Neural cell (in vitro differentiated cells): ENCODE data around the gene ADGRF3. TPM values are rescaled to one million over a fixed set of nuclear protein-coding genes. Genes with fewer than 3 reads are reported as not detected.

ENCODE experiments used
- H2AFZ ChIP-seq: fragments of 200-600, 300-800 bp; sonication (generic), shearing (Covaris generic); 2 replicates; pipeline ENCODE4 v1.6.0; 2014; ENCODE audit warnings: low read depth, mild to moderate bottlenecking, antibody characterized with exemption, low read length, moderate library complexity
- H3F3A ChIP-seq: fragments of 200-600 bp; shearing (Covaris generic); 2 replicates; pipeline ENCODE4 v1.6.1; 2016; ENCODE audit warnings: mild to moderate bottlenecking, moderate library complexity, mixed read lengths, antibody characterized with exemption, low read length; ENCODE audit not compliant: insufficient read depth, poor library complexity, severe bottlenecking
- H3K27ac ChIP-seq: fragments of 200-600, 300-800 bp; sonication (generic), shearing (Covaris generic); 2 replicates; pipeline ENCODE4 v1.5.1; 2014; ENCODE audit warnings: mild to moderate bottlenecking, low read length, moderate library complexity
- H3K27me3 ChIP-seq: fragments of 300-800, 200-600 bp; sonication (generic), shearing (Covaris generic); 2 replicates; pipeline ENCODE4 v1.6.0; 2014; ENCODE audit warnings: mild to moderate bottlenecking, low read depth, low read length, moderate library complexity; ENCODE audit not compliant: insufficient read depth
- H3K36me3 ChIP-seq: fragments of 300-800, 200-600 bp; sonication (generic), shearing (Covaris generic); 2 replicates; pipeline ENCODE4 v1.5.1; 2014; ENCODE audit warnings: mild to moderate bottlenecking, antibody characterized with exemption, low read length, moderate library complexity; ENCODE audit not compliant: insufficient read depth
- H3K4me2 ChIP-seq: fragments of 300-800, 200-600 bp; sonication (generic), shearing (Covaris generic); 2 replicates; pipeline ENCODE4 v1.6.0; 2014; ENCODE audit warnings: mild to moderate bottlenecking, low read length
- H3K4me3 ChIP-seq: fragments of 300-800, 200-600 bp; sonication (generic), shearing (Covaris generic); 2 replicates; pipeline ENCODE4 v1.5.1; 2014; ENCODE audit warnings: mild to moderate bottlenecking, low read length, moderate library complexity
- H3K79me2 ChIP-seq: fragments of 200-600 bp; shearing (Covaris generic); replicated peaks from 2 replicates; pipeline ENCODE4 v1.6.0; 2014; ENCODE audit warnings: mild to moderate bottlenecking, low read length, moderate library complexity; ENCODE audit not compliant: insufficient read depth
- H3K9ac ChIP-seq: fragments of 300-800, 200-600 bp; sonication (generic), shearing (Covaris generic); 2 replicates; pipeline ENCODE4 v1.6.1; 2016; ENCODE audit warnings: mild to moderate bottlenecking, low read length, mixed read lengths
- H3K9me2 ChIP-seq: fragments of 200-600 bp; shearing (Covaris generic); 2 replicates; pipeline ENCODE4 v1.6.1; 2016; ENCODE audit warnings: mild to moderate bottlenecking, low read length, mixed read lengths; ENCODE audit not compliant: insufficient read depth
- H3K9me3 ChIP-seq: fragments of 200-600, 300-800 bp; sonication (generic), shearing (Covaris generic); 2 replicates; pipeline ENCODE4 v1.6.1; 2016; ENCODE audit warnings: mild to moderate bottlenecking, mixed run types, low read length, moderate library complexity, mixed read lengths
- H4K20me1 ChIP-seq: fragments of 200-600 bp; shearing (Covaris generic); 2 replicates; pipeline ENCODE4 v1.6.1; 2016; ENCODE audit warnings: mild to moderate bottlenecking, mixed run types; ENCODE audit not compliant: insufficient read depth
- CTCF ChIP-seq: fragments of 450-650 bp; IDR thresholded peaks from 2 replicates; pipeline ENCODE4 v1.5.1; 2014; ENCODE audit warnings: antibody characterized with exemption, mild to moderate bottlenecking, moderate library complexity; ENCODE audit not compliant: poor library complexity, severe bottlenecking
- EP300 ChIP-seq: fragments of 450-650 bp; conservative IDR thresholded peaks from 2 replicates; pipeline ENCODE4 v1.6.1; 2014; ENCODE audit warnings: antibody characterized with exemption, mild to moderate bottlenecking, moderate library complexity; ENCODE audit not compliant: poor library complexity, severe bottlenecking
- EZH2 ChIP-seq: fragments of 200-600, 300-800 bp; shearing (Covaris generic), sonication (generic); IDR thresholded peaks from 2 replicates; pipeline ENCODE4 v1.6.1; 2014; ENCODE audit warnings: antibody characterized with exemption, low read length, borderline replicate concordance, mild to moderate bottlenecking; ENCODE audit not compliant: insufficient read depth, poor library complexity, severe bottlenecking
- MXI1 ChIP-seq: fragments of 450-650 bp; conservative IDR thresholded peaks from 2 replicates; pipeline ENCODE4 v1.6.1; 2014; ENCODE audit warnings: antibody characterized with exemption, mild to moderate bottlenecking; ENCODE audit not compliant: poor library complexity, severe bottlenecking
- POLR2AphosphoS5 ChIP-seq: IDR thresholded peaks from 2 replicates; pipeline ENCODE4 v1.6.1; 2012
- RAD21 ChIP-seq: fragments of 450-650 bp; conservative IDR thresholded peaks from 2 replicates; pipeline ENCODE4 v1.6.1; 2014; ENCODE audit warnings: antibody characterized with exemption, mild to moderate bottlenecking, moderate library complexity
- REST ChIP-seq: IDR thresholded peaks from 2 replicates; pipeline ENCODE4 v1.6.1; 2012; ENCODE audit warnings: borderline replicate concordance
- SMC3 ChIP-seq: fragments of 450-650 bp; conservative IDR thresholded peaks from 2 replicates; pipeline ENCODE4 v1.6.1; 2014; ENCODE audit warnings: antibody characterized with exemption, mild to moderate bottlenecking, moderate library complexity; ENCODE audit not compliant: poor library complexity
- TAF1 ChIP-seq: IDR thresholded peaks from 2 replicates; pipeline ENCODE4 v1.6.1; 2012; ENCODE audit warnings: low read depth
- polyA plus RNA-seq: library from polyadenylated mRNA; depleted of rRNA; stranded (reverse); fragments of >200 nt; gene quantifications from 2 replicates; pipeline ENCODE4 v1.2.3, GENCODE V29; 2014

The ADGRF3 gene
- polyA plus RNA-seq, 1 donor from 2014 or later: 0.42 TPM

- Histone ChIP-seq H3K79me2 (peaks cover 5% of the 10 kb centered on the region), H3K27me3 (no peaks in the 10 kb centered on the region), H3K36me3 (peaks cover 10% of the 10 kb centered on the region), H4K20me1 (no peaks in the 10 kb centered on the region), H3K4me3 (no peak overlapping the region), H3K9me3 (no peaks in the 10 kb centered on the region), H3K27ac (no peak overlapping the region), H3K9ac (no peak overlapping the region), H3K9me2 (no peaks in the 10 kb centered on the region), H3F3A (no peaks in the 10 kb centered on the region), H2AFZ (no peak overlapping the region), H3K4me2 (no peak overlapping the region)
- TF ChIP-seq EZH2 (no peak), SMC3 (no peak), TAF1 (no peak), REST (no peak)
Observed at GRCh38 chr2:26363323-26363722, 16.7 kb upstream of the ADGRF3 start.

- H3K9me3 ChIP-seq: no peaks in the 10 kb centered on the region
- no peak overlapping the region for H3K27ac ChIP-seq
- no peaks in the 10 kb centered on the region for H3K27me3 ChIP-seq
- no peaks in the 10 kb centered on the region for H3K9me2 ChIP-seq
- no peaks in the 10 kb centered on the region for H3K36me3 ChIP-seq
- H3K4me3 ChIP-seq: no peak overlapping the region
- peaks cover 7% of the 10 kb centered on the region for H3K79me2 ChIP-seq
- TF ChIP-seq POLR2AphosphoS5: no peak
- no peak for TF ChIP-seq EZH2
- TF ChIP-seq EP300: no peak
- TF ChIP-seq CTCF: no peak
- no peak for TF ChIP-seq RAD21
- no peak for TF ChIP-seq MXI1
- TF ChIP-seq REST: no peak
- no peak for TF ChIP-seq TAF1
- TF ChIP-seq SMC3: no peak
- H3K9ac ChIP-seq: no peak overlapping the region
- H4K20me1 ChIP-seq: no peaks in the 10 kb centered on the region
- H2AFZ ChIP-seq: no peak overlapping the region
- H3F3A ChIP-seq: no peaks in the 10 kb centered on the region
- no peak overlapping the region for H3K4me2 ChIP-seq
Observed at GRCh38 chr2:26359886-26360473, 13.4 kb upstream of the ADGRF3 start.
